HUES6 (cell line): Measurements from ENCODE around the gene SHCBP1.

ENCODE experiments used
- H3K27ac ChIP-seq: 2 replicates; pipeline ENCODE4 v1.7.0; 2013; ENCODE audit warnings: low read depth, mild to moderate bottlenecking, low read length, inconsistent platforms
- H3K27me3 ChIP-seq: 2 replicates; pipeline ENCODE4 v1.6.1; 2013; ENCODE audit warnings: low read length; ENCODE audit not compliant: control insufficient read depth, insufficient read depth
- H3K36me3 ChIP-seq: 2 replicates; pipeline ENCODE4 v1.6.1; 2013; ENCODE audit warnings: low read length; ENCODE audit not compliant: control insufficient read depth, insufficient read depth
- H3K4me1 ChIP-seq: 2 replicates; pipeline ENCODE4 v1.6.1; 2013; ENCODE audit warnings: low read length; ENCODE audit not compliant: control insufficient read depth, insufficient read depth
- H3K4me3 ChIP-seq: 2 replicates; pipeline ENCODE4 v1.5.1; 2013; ENCODE audit warnings: low read depth, low read length
- H3K9ac ChIP-seq: one replicate; pipeline ENCODE4 v1.6.1; 2013; ENCODE audit warnings: mild to moderate bottlenecking, low read length
- H3K9me3 ChIP-seq: 2 replicates; pipeline ENCODE4 v1.6.1; 2013; ENCODE audit warnings: low read depth, low read length; ENCODE audit not compliant: control insufficient read depth, insufficient read depth

SHCBP1 gene

DNA sequence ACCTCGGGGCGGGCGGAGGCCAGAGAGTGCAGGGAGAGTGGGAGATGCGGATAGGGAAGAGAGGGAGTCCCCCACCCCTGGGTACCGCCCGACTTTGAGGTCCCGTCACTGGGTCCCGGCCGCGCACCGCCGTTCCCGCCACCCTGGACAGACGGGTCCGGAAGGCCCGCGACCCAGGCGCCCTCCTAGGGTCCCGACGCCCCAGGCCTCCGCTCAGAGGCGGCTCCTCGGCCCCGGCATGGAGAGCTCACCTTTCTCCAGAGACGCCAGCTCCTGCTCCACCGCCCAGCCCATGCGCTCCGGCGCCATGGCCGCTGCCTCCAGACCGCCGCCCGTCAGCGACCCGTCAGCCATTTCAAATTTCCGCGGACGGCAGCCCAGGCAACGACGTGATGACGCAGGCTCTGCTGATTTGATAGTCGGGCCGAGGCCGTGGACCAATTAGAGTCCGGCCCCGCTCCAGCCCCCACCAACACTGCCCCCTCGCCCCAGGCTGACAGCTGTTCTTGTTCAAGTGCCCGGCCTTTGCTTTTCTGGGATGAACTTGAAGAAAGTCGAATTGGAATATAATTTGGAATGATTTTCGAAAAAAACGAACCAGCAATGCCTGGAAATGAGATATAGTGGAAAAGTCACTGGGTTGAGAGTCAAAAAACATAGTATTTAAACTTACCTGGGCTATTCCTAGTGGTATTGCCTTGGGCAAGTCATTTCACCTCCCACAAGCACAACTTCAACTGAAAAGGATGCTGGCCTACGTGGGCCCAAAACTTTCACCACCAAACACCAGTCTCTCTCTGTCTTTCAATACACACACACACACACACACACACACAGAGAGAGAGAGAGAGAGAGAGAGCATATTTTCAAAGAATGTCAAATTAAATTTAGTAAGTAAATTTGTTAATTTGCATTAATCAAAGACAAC lies at the start of gene SHCBP1:
Gene SHCBP1, minus strand, starts transcription at position 374 of the 928 bp plus-strand sequence. Its CDS starts 20 bp downstream, at position 354.
- H3K27ac ChIP-seq: peak within 1 kb of the TSS; percentile 45; the same call in 1 of the 2 replicates
- H3K4me1 ChIP-seq: no peaks in the 10 kb centered on the region
- no peaks in the 10 kb centered on the region for H3K27me3 ChIP-seq
- no peaks in the 10 kb centered on the region for H3K9me3 ChIP-seq
- peak within 1 kb of the TSS; percentile 89 for H3K4me3 ChIP-seq
- H3K36me3 ChIP-seq: peaks cover 22% of the 10 kb centered on the region
- H3K9ac ChIP-seq: peak within 1 kb of the TSS; percentile 93

DNA sequence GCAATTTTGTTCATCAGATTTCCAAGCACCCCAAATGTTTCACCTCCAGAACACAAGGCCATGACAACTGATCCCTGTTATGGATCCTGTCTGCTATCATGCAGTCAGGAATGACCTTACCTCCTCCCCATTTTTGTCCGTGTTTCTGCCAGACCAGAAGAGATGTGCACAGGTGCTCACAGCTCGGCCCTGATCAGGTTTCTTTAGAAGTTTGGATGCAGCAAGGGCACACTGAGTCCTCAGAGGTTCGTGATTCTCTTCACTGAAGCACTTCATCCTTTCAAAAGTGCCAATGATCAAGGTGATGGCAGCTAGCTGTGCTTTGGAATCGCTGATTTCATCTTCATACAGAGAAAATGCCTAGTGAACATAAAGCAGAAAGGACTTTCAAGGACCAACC lies 40.9 kb upstream of the SHCBP1 start:
- no peak overlapping the region for H3K4me3 ChIP-seq
- H3K36me3 ChIP-seq: peaks cover 75% of the 10 kb centered on the region

GRCh38 chr16:46658925-46659324 lies 37.7 kb upstream of the SHCBP1 start:
- Histone ChIP-seq H3K36me3 (peaks cover 54% of the 10 kb centered on the region), H3K4me1 (no peaks in the 10 kb centered on the region), H3K4me3 (no peak overlapping the region), H3K9me3 (no peaks in the 10 kb centered on the region), H3K27me3 (no peaks in the 10 kb centered on the region), H3K9ac (no peak overlapping the region), H3K27ac (no peak overlapping the region)

More for the DNA sequence above, 40.9 kb upstream of the SHCBP1 start:
- Histone ChIP-seq H3K27me3 (no peaks in the 10 kb centered on the region), H3K9ac (no peak overlapping the region), H3K9me3 (no peaks in the 10 kb centered on the region), H3K27ac (no peak overlapping the region), H3K4me1 (no peaks in the 10 kb centered on the region)

DNA sequence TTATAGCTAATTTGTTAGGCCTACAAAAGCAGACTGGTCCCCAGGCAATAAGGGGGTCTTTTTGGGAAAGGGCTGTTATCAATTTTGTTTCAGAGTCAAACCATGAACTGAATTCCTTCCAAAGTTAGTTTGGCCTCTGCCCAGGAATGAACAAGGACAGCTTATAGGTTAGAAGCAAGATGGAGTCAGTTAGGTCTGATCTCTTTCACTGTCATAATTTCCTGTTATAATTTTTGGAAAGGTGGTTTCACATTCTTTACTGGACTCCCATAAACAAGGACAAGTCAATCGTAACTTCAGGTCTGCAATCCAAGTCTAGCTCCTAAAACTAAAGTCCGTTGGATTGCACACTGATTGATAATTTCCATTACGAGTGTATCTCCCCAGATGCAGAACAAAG lies 30.1 kb upstream of the SHCBP1 start:
- Histone ChIP-seq H3K27ac (no peak overlapping the region), H3K9me3 (no peaks in the 10 kb centered on the region)

GRCh38 chr16:46650254-46650623 lies 29.1 kb upstream of the SHCBP1 start:
- Histone ChIP-seq H3K9me3 (no peaks in the 10 kb centered on the region), H3K9ac (no peak overlapping the region), H3K27me3 (no peaks in the 10 kb centered on the region), H3K36me3 (no peaks in the 10 kb centered on the region), H3K27ac (no peak overlapping the region), H3K4me3 (no peak overlapping the region), H3K4me1 (peaks cover 3% of the 10 kb centered on the region; the same call in 1 of the 2 replicates)

More for the DNA sequence above, 30.1 kb upstream of the SHCBP1 start:
- Histone ChIP-seq H3K4me3 (no peak overlapping the region), H3K9ac (no peak overlapping the region), H3K4me1 (peaks cover 3% of the 10 kb centered on the region; the same call in 1 of the 2 replicates), H3K27me3 (no peaks in the 10 kb centered on the region), H3K36me3 (no peaks in the 10 kb centered on the region)

GRCh38 chr16:46649588-46650253 lies 28.5 kb upstream of the SHCBP1 start:
- Histone ChIP-seq H3K4me3 (no peak overlapping the region), H3K36me3 (no peaks in the 10 kb centered on the region), H3K27me3 (no peaks in the 10 kb centered on the region), H3K9ac (no peak overlapping the region), H3K27ac (no peak overlapping the region), H3K9me3 (no peaks in the 10 kb centered on the region), H3K4me1 (peaks cover 3% of the 10 kb centered on the region; the same call in 1 of the 2 replicates)

DNA sequence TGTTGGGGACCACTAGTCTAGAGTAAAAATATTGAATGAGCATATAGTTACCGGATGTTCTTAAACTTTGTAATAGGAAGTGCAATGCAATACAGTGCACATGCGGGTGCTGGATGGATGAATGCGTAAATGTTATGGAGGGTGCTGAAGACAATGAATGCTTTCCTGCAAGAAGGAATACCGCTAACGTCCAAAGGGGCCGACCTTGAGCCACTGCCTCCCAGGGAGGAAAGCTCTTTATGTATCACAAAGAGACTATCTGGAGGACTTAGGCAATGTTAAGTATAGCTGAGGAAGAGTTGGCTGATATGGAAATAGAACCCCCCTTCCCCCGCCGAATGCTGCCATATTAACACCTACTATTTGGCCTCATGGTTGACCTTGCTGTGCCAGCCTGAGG lies 27.5 kb upstream of the SHCBP1 start:
- Histone ChIP-seq H3K27ac (no peak overlapping the region), H3K36me3 (no peaks in the 10 kb centered on the region), H3K9me3 (no peaks in the 10 kb centered on the region), H3K27me3 (no peaks in the 10 kb centered on the region), H3K4me1 (peaks cover 3% of the 10 kb centered on the region; the same call in 1 of the 2 replicates), H3K9ac (no peak overlapping the region), H3K4me3 (no peak overlapping the region)

DNA sequence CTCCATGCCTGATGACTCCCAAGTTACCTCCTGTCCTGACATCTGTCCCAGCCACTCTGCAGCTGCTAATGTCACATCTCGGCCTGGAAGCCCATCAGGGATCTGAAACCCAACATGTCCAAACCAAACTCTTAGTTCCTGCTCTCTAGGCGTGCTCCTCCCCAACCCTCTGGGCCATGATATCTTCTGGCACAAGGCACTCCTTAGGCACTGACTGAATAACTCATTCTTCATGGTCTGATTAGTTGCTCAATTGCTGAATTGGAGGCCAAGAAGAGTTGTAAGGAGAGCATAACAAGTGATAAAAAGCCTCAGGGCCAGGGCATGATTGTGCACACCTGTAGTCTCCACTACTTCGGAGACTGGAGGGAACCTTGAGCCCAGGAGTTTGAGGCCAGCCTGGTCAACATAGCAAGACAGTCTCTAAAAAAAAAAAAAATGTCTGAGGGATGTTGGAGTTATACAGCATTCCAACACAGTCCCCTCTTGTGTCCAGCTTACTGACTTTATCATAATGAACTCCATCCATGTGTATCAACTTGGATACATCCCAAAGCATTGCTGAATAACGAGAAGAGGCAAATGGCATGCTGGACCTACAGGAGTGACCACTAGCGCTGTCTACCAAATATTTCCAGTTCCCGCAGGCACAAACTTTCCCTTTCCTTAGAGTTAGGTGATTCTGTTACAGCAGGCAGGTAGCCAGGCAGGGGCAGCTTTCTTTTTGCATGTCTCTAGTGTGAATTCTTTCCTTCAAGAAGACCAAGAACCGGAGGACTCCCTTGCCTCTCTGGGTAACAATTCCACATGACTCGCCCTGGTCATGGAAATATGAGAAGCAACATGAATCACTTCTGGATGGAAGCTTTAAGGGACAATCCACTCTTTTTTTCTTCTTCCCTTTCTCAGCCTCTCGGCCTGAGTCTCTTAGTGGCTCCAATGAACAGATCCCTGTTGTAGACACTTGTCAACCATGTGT lies 18.1 kb upstream of the SHCBP1 start:
- Histone ChIP-seq H3K4me3 (no peak overlapping the region), H3K27me3 (peaks cover 3% of the 10 kb centered on the region; the same call in 1 of the 2 replicates), H3K9ac (no peak overlapping the region), H3K4me1 (no peaks in the 10 kb centered on the region), H3K27ac (no peak overlapping the region), H3K9me3 (no peaks in the 10 kb centered on the region), H3K36me3 (no peaks in the 10 kb centered on the region)

GRCh38 chr16:46632778-46633733 lies 11.9 kb upstream of the SHCBP1 start:
- H3K27ac ChIP-seq: no peak overlapping the region
- H3K36me3 ChIP-seq: no peaks in the 10 kb centered on the region
- 0 out of 2 replicates have a peak, but pooled peaks cover 10% of the 10 kb centered on the region for H3K4me1 ChIP-seq
- H3K4me3 ChIP-seq: peak overlapping the region; percentile 65
- no peak overlapping the region for H3K9ac ChIP-seq
- no peaks in the 10 kb centered on the region for H3K9me3 ChIP-seq
- peaks cover 20% of the 10 kb centered on the region; the same call in 1 of the 2 replicates for H3K27me3 ChIP-seq
